Measurements from ENCODE around the gene FHOD3. TPM values are rescaled to one million over a fixed set of nuclear protein-coding genes. Genes with fewer than 3 reads are reported as not detected.

Gene FHOD3
- polyA plus RNA-seq, 2 of the 4 experiments (the other 2 are of a cell fraction), result 2.5 to 3.6 TPM

DNA sequence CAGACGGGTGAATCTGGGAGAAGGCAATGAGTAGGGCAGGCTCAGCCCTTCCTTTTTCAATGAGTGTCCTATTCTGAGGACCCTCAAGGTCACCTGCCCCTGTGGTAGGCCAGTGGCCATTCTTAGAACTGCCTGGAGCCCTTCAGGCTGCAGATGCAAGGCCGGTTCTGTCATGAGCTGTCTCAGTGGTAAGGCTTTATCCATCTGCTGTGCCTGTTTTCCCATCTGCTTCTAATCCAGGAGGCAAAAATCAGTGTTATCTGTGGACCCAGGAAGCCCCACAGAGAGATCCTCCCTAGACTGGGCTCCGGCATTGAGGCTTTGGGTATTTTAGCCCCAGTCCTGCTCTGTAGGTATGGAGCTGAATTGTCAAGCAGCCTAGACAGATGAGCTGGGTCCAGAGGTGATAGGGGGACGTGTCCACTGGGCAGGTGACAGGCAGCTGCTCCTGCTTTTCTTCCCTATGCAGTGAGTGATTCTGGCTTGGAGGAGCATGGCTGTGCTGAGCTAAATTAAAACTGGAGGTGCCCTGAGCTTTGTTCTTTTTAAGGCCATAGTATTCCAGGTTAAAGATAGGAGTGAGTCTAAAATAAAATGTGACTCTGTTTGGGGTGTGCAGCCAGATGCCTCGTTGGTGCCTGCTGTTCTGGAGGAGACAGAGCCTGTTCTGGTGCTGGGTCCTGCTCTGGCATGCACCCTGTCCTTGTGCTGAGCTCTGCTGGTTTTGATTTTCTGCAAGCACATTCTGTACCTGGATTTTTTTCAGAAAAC lies 92.5 kb downstream of the FHOD3 start:
- H3K27ac ChIP-seq, result no peak overlapping the region
- DNase-seq (ENCODE audit: low read depth in 1 of 2, low spot score in 1 of 2) (no peak), ATAC-seq (no peak), FAIRE-seq (no peak)
- H3K4me2 ChIP-seq, result no peak overlapping the region
- 44% methylated on average over 3 of the region's 5 CpGs for WGBS (ENCODE audit: missing lambda C conversion rate)
- no peaks in the 10 kb centered on the region for H3K4me1 ChIP-seq
- no peak for TF ChIP-seq CHD4 (IDR thresholded peaks at IDR 0.05; ENCODE audit: borderline replicate concordance)
- H3K4me3 ChIP-seq, result no peak overlapping the region
- ChIA-PET CTCF (no interaction called here), POLR2A (no interaction called here)
- no peaks in the 10 kb centered on the region for H3K9me3 ChIP-seq

DNA sequence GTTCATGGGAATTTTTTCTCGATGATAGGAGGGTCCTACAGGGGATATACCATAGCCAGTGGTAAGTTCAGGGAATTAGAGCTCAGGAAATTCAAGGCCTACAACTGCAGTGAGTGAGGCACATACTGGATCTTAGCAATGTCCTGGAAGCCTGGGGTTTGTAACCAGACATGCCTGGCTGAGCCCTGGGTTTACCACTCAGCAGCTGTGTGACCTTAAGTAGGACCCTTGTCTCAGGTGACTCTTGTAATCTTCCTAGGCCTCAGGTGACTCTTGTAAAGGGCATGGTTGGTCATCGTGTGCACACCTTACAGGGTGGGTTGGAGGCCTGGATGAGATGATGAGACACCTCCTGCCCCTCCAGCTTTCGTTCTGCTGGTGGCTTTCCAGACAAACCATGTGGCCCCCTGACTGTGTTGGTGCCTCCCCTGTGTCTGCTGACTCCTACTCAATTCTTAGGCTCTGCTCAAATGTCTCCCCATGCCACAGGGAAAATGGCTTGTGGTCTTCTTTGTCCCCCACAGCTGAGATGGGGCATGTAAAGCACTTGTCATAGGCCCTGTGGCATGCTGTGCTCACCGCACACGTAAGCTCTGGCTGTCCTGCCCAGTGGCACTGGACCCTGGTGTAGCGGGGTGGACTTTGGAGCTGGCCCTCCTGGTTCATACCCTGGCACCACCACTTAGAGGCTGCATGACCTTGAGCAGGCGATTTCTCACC lies 94.1 kb downstream of the FHOD3 start:
- H3K27ac ChIP-seq, result no peak overlapping the region
- POLR2A ChIA-PET, result no interaction called here
- FAIRE-seq, result no peak
- no peak for DNase-seq (ENCODE audit: low read depth in 1 of 2, low spot score in 1 of 2)
- no peak overlapping the region for H3K4me2 ChIP-seq
- TF ChIP-seq ZNF302 (CRISPR knock-in tag; IDR thresholded peaks at IDR 0.05) (no peak), PBX3 (IDR thresholded peaks at IDR 0.05) (no peak), ZFP36 (IDR thresholded peaks at IDR 0.05; ENCODE audit: borderline replicate concordance, partially characterized antibody) (no peak), HDAC2 (IDR thresholded peaks at IDR 0.05) (no peak), ZC3H11A (IDR thresholded peaks at IDR 0.05) (no peak), SREBF2 (IDR thresholded peaks at IDR 0.05) (no peak), TP53 (CRISPR knock-in tag; IDR thresholded peaks at IDR 0.05) (no peak), HOXA7 (CRISPR knock-in tag; IDR thresholded peaks at IDR 0.05) (no peak), JUN (IDR thresholded peaks at IDR 0.05) (no peak), NFE2L2 (conservative IDR thresholded peaks at IDR 0.05; ENCODE audit: low read length) (no peak), CEBPB (IDR thresholded peaks at IDR 0.05) (no peak)
- TF ChIP-seq, protein P1, sequence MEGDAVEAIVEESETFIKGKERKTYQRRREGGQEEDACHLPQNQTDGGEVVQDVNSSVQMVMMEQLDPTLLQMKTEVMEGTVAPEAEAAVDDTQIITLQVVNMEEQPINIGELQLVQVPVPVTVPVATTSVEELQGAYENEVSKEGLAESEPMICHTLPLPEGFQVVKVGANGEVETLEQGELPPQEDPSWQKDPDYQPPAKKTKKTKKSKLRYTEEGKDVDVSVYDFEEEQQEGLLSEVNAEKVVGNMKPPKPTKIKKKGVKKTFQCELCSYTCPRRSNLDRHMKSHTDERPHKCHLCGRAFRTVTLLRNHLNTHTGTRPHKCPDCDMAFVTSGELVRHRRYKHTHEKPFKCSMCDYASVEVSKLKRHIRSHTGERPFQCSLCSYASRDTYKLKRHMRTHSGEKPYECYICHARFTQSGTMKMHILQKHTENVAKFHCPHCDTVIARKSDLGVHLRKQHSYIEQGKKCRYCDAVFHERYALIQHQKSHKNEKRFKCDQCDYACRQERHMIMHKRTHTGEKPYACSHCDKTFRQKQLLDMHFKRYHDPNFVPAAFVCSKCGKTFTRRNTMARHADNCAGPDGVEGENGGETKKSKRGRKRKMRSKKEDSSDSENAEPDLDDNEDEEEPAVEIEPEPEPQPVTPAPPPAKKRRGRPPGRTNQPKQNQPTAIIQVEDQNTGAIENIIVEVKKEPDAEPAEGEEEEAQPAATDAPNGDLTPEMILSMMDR (IDR thresholded peaks at IDR 0.05), result no peak
- CTCF ChIA-PET, result interaction anchor here (1.4 kb wide), 1 partner anchor 29 kb away, joined by 4 read pairs; no protein-coding TSS in a partner anchor
- H3K9me3 ChIP-seq, result peaks cover 8% of the 10 kb centered on the region; the same call in 1 of the 3 replicates
- WGBS (ENCODE audit: missing lambda C conversion rate), result 40% methylated on average over 2 of the region's 7 CpGs
- H3K4me1 ChIP-seq, result no peaks in the 10 kb centered on the region
- ATAC-seq, result no peak
- H3K4me3 ChIP-seq, result no peak overlapping the region

DNA sequence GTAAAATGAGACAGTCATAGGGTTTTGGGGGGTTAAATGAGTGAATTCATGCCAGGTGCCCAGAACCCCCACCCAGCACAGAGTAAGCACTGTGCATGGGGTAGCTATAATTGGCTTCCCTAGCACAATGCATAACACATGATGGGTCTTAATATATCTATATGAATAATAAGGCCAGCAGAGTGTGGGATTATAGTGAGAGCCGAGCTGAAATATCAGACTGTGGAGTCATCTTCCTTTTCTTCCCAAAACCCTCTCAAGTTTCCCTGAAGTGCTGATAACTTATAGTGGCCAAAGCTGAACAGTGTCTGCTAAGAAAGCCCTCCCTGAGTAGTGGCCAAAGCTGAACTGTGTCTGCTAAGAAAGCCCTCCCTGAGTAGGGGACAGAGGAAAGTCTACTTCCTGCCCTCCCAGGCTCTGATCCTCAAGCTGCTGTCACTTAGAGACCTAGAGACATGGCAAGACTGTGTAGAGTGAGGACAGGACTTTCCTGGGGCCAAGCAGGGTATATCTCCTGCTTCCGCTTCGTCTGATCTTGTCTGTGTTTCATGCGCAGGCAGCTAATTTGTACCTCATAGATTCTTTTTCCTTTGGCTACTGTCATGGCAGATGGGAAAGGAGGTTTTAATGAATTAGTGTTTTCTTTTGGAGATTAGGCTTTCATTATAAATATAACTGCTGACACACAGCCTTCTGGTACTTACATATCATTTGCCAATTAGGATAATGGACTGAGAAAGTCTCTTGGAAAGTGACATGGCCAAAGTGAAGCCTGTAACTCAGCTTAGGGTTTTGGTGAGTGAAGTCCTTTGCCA lies 94.9 kb downstream of the FHOD3 start:
- no peak for ATAC-seq
- Histone ChIP-seq H3K27ac (no peak overlapping the region), H3K4me1 (no peaks in the 10 kb centered on the region), H3K4me3 (no peak overlapping the region), H3K4me2 (no peak overlapping the region), H3K9me3 (peaks cover 8% of the 10 kb centered on the region; the same call in 1 of the 3 replicates)
- WGBS (ENCODE audit: missing lambda C conversion rate), result 66% methylated on average over 4 of the region's 4 CpGs
- TF ChIP-seq TP53 (CRISPR knock-in tag; IDR thresholded peaks at IDR 0.05), result no peak
- TF ChIP-seq, protein P1 (IDR thresholded peaks at IDR 0.05), result no peak
- no peak for TF ChIP-seq KDM5A (IDR thresholded peaks at IDR 0.05)
- TF ChIP-seq, protein P2, sequence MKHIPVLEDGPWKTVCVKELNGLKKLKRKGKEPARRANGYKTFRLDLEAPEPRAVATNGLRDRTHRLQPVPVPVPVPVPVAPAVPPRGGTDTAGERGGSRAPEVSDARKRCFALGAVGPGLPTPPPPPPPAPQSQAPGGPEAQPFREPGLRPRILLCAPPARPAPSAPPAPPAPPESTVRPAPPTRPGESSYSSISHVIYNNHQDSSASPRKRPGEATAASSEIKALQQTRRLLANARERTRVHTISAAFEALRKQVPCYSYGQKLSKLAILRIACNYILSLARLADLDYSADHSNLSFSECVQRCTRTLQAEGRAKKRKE (CRISPR knock-in tag; IDR thresholded peaks at IDR 0.05; ENCODE audit: low read depth), result no peak
- no peak for TF ChIP-seq HOXB13 (CRISPR knock-in tag; IDR thresholded peaks at IDR 0.05; ENCODE audit: low read depth)
- TF ChIP-seq CEBPB (IDR thresholded peaks at IDR 0.05), result no peak
- TF ChIP-seq, protein P3, sequence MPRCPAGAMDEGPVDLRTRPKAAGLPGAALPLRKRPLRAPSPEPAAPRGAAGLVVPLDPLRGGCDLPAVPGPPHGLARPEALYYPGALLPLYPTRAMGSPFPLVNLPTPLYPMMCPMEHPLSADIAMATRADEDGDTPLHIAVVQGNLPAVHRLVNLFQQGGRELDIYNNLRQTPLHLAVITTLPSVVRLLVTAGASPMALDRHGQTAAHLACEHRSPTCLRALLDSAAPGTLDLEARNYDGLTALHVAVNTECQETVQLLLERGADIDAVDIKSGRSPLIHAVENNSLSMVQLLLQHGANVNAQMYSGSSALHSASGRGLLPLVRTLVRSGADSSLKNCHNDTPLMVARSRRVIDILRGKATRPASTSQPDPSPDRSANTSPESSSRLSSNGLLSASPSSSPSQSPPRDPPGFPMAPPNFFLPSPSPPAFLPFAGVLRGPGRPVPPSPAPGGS (IDR thresholded peaks at IDR 0.05), result no peak
- no peak for TF ChIP-seq MYC (IDR thresholded peaks at IDR 0.05; ENCODE audit: borderline replicate concordance, low read length)
- TF ChIP-seq ZFP36 (IDR thresholded peaks at IDR 0.05; ENCODE audit: borderline replicate concordance, partially characterized antibody), result no peak
- no peak for TF ChIP-seq RAD21 (conservative IDR thresholded peaks at IDR 0.05 in 1 of 2, IDR thresholded peaks at IDR 0.05 in 1 of 2)
- TF ChIP-seq PBX3 (IDR thresholded peaks at IDR 0.05), result no peak
- TF ChIP-seq EP300 (IDR thresholded peaks at IDR 0.05), result no peak
- DNase-seq (ENCODE audit: low read depth in 1 of 2, low spot score in 1 of 2), result no peak
- POLR2A ChIA-PET, result no interaction called here
- CTCF ChIA-PET, result interaction anchor here (1.4 kb wide), 1 partner anchor 28 kb away, joined by 4 read pairs; no protein-coding TSS in a partner anchor
- FAIRE-seq, result no peak
